Ovary (tissue), 3 donors: ENCODE measurements around the gene DSCAM.

Experiments used
- CTCF ChIP-seq, 3 donors: fragments of 450-650 bp in 2 of 3; fragments of 200-600 bp in 1 of 3; IDR thresholded peaks; one replicate each; pipeline versions ENCODE4 v1.5.1 to v1.8.0; 2016 to 2022; ENCODE audit warnings: antibody characterized with exemption in 3 of 3, mild to moderate bottlenecking in 1 of 3
- EP300 ChIP-seq: sonication (generic); formaldehyde crosslinking; IDR thresholded peaks from one replicate; pipeline ENCODE4 v1.6.1; 2017; ENCODE audit warnings: antibody characterized with exemption
- POLR2A ChIP-seq: fragments of 450-650 bp; IDR thresholded peaks from one replicate; pipeline ENCODE4 v1.6.1; 2017; ENCODE audit warnings: antibody characterized with exemption, mild to moderate bottlenecking, moderate library complexity
- donor health status: DM: no; HTN: no; CAD: no.

DNA sequence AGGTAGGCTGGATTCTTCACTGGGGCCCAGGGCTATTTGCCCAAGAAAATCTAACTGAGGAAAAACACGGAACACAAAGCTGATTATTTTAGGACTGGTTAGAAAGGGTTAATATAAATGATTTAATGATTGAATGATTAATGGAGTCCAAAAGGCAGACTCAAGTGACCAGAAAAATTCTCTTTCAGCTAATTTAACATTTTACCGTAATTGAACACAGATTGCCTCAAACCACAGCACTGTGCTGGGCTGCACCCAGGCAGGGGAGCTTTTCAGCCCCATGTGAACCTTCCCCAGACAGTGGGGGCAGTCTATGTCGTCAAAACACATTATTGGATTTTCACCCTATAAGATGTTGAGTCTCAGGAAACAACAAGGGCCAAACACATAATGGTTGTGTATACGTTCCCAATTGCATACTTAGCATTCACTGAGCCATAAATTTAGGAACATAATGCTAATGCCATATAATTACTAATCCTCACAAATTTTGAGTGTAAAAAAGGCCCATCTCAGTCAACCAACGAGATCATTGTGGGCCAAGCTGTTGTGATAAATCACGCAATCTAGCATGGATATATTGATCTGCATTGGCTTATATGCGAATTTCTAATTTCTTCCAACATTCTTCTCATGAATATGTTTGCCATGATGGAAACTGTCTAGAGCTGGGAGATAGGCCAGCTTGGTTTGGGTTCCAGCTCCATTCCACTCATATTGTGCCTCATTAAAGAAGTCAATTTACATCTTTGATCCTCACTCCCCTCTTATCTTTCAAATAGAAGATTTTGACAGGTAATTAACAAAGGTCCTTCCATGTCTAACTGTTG is 27.7 kb downstream of the DSCAM start:
- no peak for TF ChIP-seq POLR2A
- no peak for TF ChIP-seq CTCF (IDR thresholded peaks at IDR 0.05)
- TF ChIP-seq EP300, result no peak
